ENCODE data around the gene ATP5F1B. TPM values are rescaled to one million over a fixed set of nuclear protein-coding genes. Genes with fewer than 3 reads are reported as not detected.
A peak's percentile ranks its signal among the peaks of the same experiment; 100 is the strongest.

The ATP5F1B gene
- total RNA-seq, 1 experiment from 2014 or later = 888 TPM

DNA sequence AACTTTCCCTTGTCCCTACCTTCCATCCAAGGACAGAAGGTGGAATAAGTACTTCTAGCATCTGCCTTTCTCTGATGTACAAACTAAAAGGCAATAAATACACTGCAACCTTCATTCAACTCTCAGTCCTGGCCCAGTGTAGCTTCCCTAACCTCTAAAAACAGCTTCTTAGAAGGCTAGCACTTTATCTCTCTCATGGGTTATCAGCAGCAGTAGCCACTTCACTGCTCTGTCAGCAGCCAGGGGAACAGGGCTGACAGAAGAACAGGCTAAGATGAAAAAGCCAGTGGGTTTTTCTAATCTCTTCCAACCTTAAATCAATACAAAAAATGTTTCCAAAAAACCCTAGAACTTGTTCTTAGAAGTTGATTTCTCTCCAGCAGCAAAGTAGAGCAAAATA is 28.9 kb downstream of the ATP5F1B start:
- no peak for DNase-seq (ENCODE audit: low spot score)

- DNase-seq (ENCODE audit: low spot score) = no peak
These were observed 29.5 kb downstream of the ATP5F1B start for GRCh38 chr12:56616244-56616643.

- no peak for DNase-seq (ENCODE audit: low spot score)
These were observed 31.2 kb downstream of the ATP5F1B start for GRCh38 chr12:56614627-56615026.

- DNase-seq (ENCODE audit: low spot score) = no peak
These were observed 41.4 kb downstream of the ATP5F1B start for GRCh38 chr12:56604355-56604754.

GRCh38 chr12:56602239-56602638 is 43.5 kb downstream of the ATP5F1B start:
- no peak for DNase-seq (ENCODE audit: low spot score)

DNA sequence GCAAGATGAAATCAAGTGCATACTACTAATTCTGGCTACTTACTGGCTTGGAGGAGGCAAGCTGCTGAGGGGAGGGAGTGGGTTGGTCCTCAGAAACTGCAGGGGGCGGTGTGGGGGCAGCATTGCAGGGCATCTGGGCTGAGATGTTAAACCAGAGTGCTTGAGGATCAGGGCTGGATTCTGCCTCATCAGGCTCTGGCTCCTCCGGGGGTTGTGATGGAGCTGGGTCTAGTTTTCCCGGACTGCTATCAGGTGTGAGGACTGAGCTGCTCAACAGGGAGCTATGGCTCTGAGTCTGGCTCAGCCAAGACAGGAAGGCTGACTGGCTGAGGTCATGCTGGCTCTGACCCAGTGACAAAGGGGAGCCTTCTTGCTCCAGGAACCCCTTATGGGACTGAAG is 44.3 kb downstream of the ATP5F1B start:
- no peak for DNase-seq (ENCODE audit: low spot score)

DNA sequence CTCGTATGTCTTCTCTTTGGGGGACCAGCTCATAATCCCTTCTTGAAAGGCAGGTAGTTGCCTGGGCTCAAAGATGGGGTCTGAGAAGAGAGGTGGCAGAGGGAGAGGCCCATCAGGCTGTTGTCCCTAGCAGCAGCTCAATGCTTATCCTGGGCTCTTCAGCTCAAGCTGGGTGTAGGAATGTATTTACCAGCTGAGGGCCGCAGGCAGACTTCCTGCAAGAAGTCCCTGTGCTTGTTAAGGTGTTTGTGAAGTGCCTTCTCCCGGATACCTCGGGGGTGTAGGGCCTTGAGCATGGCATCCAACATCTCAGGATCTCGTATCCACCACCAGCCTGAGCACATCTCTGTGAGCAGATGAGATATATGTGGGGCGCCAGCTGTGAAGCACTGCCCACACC is 45.0 kb downstream of the ATP5F1B start:
- no peak for DNase-seq (ENCODE audit: low spot score)

DNA sequence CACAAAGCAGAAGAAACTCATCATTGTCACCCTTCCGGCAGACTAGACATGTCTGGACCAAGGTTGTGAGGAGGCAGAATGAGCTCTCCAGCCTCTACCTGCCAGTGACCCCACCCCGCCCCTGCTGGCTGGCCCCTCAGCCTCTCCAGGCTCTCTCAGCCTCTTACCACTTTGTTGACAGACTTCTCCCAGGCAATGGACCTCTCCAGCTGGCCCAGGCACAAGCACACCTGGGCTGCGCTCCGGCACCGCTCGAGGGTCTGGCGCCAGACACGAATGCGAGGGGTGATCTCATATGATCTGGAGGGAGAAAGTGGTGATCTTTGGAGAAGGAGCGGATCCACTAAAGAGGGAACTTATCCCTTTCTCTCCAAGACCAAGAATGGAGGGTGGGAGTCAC is 46.0 kb downstream of the ATP5F1B start:
- DNase-seq (ENCODE audit: low spot score) = no peak

DNA sequence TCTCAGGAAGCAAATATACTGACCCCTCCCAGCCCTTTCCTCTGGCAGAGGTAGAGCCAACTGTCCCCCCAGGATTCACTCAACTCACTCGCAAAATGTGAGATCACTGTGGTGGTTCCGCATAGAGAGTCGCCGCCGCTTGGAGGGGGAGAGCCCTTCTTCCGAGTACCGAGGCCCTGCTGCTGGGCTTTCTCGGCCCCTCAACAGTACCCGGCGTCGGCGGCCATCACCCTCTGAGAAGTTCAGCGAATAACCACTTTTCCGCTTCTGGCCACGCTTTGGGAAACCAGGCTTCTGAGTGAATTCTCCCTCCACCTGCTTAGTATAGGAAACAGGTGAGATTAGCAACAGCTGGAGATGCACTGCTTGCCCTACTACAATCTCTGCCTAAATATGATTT is 46.7 kb downstream of the ATP5F1B start:
- DNase-seq (ENCODE audit: low spot score) = no peak

- no peak for DNase-seq (ENCODE audit: low spot score)
These were observed 49.0 kb downstream of the ATP5F1B start for GRCh38 chr12:56596815-56597214.

GRCh38 chr12:56593909-56594621 is 51.7 kb downstream of the ATP5F1B start:
- peak; percentile 46 for DNase-seq (ENCODE audit: low spot score)

DNA sequence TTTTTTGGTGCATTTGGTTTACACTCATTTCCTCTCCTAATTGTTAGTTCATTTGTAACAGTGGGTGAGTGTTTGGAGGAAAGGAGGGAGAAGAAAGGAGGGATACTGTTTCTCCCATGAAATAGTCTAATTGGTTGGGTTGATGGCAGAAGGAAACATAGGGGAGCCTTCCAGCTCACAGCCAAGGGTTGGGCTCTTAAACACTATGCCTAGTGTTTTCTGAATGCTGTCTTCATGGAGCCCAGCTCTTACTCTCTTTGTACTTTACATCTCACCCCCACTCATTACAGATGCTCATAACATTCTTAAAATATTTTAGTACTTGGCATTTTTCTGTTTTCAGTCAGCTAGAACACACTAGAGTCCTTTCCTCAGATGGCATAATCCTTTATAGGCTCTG is 53.8 kb downstream of the ATP5F1B start:
- DNase-seq (ENCODE audit: low spot score) = no peak

DNA sequence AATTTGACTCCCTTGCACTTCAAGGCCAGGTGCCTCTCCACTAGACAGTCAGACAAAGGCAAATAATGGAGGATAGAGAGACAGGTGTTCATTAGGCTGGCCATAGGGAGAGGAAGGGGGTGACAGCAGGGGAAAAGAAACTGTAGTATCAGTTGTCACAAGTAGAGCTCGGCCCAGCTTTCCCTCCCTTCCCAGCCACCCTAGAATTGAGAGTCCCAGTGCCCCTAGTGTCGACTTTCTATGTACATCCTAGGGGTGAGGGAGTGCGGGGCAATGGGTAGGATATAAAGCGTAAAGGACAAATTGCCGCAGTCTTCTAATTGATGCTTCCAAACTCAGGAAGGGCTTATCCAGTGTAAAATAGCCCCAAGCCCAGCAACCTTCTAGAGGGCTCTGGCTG is 54.7 kb downstream of the ATP5F1B start:
- DNase-seq (ENCODE audit: low spot score) = no peak

- no peak for DNase-seq (ENCODE audit: low spot score)
These were observed 55.5 kb downstream of the ATP5F1B start for GRCh38 chr12:56590237-56590830.

GRCh38 chr12:56589783-56590182 is 56.0 kb downstream of the ATP5F1B start:
- no peak for DNase-seq (ENCODE audit: low spot score)

Other genes with a start within 250 kb of the ATP5F1B start
- gene TIMELESS, start 196.6 kb downstream of the ATP5F1B start, total RNA-seq (2014; rRNA removed; shearing (Covaris generic)) = 9.8 and 12.7 TPM in 2 replicates
- 0.17 TPM in 1 of 2 replicates, not detected in the other for gene MIP, start 191.3 kb downstream of the ATP5F1B start, total RNA-seq (2014; rRNA removed; shearing (Covaris generic))
- gene SPRYD4, start 177.4 kb downstream of the ATP5F1B start, total RNA-seq (2014; rRNA removed; shearing (Covaris generic)) = 1.6 and 1.8 TPM in 2 replicates
- not detected in 2 replicates for gene GLS2, start 157.8 kb downstream of the ATP5F1B start, total RNA-seq (2014; rRNA removed; shearing (Covaris generic))
- 6.8 and 11.6 TPM in 2 replicates for gene RBMS2, start 124.2 kb downstream of the ATP5F1B start, total RNA-seq (2014; rRNA removed; shearing (Covaris generic))
- 22.2 and 28.4 TPM in 2 replicates for gene BAZ2A, start 15.7 kb downstream of the ATP5F1B start, total RNA-seq (2014; rRNA removed; shearing (Covaris generic))
- gene PTGES3, start 42.3 kb upstream of the ATP5F1B start, total RNA-seq (2014; rRNA removed; shearing (Covaris generic)) = 139 and 202 TPM in 2 replicates
- gene NACA, start 79.3 kb upstream of the ATP5F1B start, total RNA-seq (2014; rRNA removed; shearing (Covaris generic)) = 1,775 and 1,870 TPM in 2 replicates
- 51.1 and 51.7 TPM in 2 replicates for gene PRIM1, start 106.3 kb upstream of the ATP5F1B start, total RNA-seq (2014; rRNA removed; shearing (Covaris generic))
- 1.1 and 1.3 TPM in 2 replicates for gene HSD17B6, start 117.3 kb upstream of the ATP5F1B start, total RNA-seq (2014; rRNA removed; shearing (Covaris generic))